Stimulated activated CD4-positive, alpha-beta T cell treated with anti-CD3 and anti-CD28 coated beads, Interleukin-15, amount 100 ng/mL, for 24 hours (primary cell): Measurements from ENCODE around the gene ZNF141.
"Not testable (repeated sequence)": the region's sequence is repeated elsewhere in the genome, so short reads cannot be mapped to it uniquely, and the experiment has no call there.

Experiments
- DNase-seq: peaks from one replicate; pipeline ENCODE4 v3.0.0-alpha.2; 2020

ZNF141 gene

GRCh38 chr4:385934-386707 lies 48.5 kb downstream of the ZNF141 start:
- no peak for DNase-seq

- no peak for DNase-seq
Observed at GRCh38 chr4:386708-387105, 49.1 kb downstream of the ZNF141 start.

DNA sequence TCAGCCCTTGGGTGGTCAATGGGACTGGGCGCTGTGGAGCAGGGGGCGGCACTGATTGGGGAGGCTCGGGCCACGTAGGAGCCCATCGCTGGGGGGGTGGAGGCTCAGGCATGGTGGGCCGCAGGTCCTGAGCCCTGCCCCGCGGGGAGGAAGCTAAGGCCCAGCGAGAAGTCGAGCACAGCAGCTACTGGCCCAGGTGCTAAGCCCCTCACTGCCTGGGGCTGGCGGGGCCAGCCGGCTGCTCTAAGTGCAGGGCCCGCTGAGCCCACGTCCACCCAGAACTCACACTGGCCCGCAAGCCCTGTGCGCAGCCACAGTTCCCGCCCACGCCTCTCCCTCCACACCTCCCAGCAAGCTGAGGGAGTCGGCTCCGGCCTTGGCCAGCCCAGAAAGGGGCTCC lies 66.4 kb downstream of the ZNF141 start:
- no peak for DNase-seq

- DNase-seq: not testable (repeated sequence)
Observed at GRCh38 chr4:408321-408720, 70.7 kb downstream of the ZNF141 start.

- DNase-seq: no peak
Observed at GRCh38 chr4:422587-422986, 85.0 kb downstream of the ZNF141 start.
